GM21619 (cell line): Measurements from ENCODE around the gene LSM5.
A peak's percentile ranks its signal among the peaks of the same experiment; 100 is the strongest.

Source experiments
- ATAC-seq: cut with Tn5 transposase; IDR thresholded peaks from one replicate; pipeline ENCODE4 v1.9.1; 2021; ENCODE audit not compliant: unreplicated experiment

LSM5 gene

DNA sequence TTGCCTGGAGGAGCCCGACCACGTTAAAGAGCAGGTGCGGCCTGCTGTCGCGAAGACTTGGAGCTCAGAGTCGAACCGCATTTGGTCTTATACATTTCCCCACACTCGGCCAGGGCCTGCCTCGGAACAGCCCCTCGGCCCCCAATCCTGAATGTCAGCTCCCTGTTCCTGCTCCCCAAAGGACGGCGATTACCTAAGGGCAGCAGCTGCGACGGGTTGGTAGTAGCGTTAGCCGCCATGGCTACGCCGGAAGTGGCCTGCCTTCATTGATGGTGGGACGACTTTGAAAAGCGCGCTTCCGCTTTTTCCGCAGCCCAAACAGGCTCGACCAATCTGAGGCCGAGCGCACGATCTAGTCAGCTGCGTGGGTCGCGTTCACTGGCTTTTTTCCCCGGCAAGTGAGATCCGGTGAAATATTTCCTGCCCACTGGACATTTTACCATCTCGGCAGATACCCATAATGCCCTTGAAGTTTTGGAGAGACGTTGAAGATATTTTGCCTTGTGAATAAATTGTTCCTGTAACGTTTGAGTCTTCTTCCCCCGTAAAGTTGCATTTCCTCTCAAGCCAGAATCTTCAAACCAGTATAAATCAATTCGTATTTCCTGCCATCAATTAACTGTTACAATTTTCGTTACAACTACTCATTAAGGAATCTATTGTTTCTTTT is at the start of gene LSM5:
TSS of gene LSM5 (minus strand) at position 254 of the 670 bp plus-strand sequence. CDS start at position 239, 15 bp downstream.
- peak; percentile 84 for ATAC-seq

DNA sequence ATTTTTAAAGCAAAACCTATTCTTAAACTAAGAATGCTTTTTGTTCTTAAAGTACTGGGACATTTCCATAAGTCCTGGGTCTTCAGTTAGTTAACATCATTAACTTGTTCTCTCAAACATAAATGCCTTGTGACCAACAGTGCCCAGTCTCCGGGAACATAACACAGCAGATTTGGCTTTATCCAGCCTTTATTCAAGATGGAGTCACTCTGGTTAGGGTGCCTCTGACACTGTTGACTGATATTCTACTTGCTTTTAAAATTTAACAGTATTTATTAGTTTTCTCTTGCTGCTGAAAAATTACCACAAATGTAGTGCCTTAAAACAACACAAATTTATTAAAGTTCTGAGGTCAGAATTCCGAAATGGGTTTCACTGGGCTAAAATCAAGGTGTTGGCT is 49.2 kb upstream of the LSM5 start:
- ATAC-seq, result no peak

DNA sequence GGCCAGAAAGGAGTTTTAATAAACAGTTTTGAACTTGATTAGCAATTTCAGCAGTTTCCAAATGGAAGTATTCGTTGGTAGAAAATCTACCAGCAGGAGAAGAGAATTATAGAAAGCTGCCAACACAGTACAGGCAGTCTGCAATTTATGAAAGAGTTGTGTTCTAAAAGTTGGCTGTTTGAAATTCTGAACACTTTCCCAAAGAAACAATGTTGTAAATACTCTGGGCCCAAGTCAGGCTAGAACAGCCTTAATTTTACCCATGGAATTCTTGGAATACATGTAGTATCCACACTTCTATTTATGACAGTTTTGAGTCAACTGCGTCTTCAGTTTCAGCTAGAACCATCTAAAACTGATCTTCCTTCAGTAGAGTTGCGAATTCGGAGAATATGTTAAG is 47.6 kb upstream of the LSM5 start:
- no peak for ATAC-seq

DNA sequence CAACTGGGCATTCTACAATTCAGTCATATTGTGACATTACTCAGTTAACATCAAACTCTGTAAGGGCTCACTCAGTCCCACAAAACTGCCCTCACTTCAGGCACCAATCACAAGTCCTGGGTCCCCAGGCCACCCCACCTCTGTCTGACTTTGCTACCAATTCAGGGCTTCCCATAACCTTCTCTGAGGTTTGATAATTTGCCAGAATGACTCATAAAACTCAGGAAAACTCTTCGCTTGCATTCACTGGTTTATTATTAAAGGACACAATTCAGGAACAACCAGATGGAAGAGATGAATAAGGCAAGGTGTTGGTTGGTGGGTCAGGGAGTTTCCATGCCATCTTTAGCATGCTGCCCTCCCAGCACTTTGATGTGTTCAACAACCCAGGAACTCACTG is 46.4 kb upstream of the LSM5 start:
- no peak for ATAC-seq

DNA sequence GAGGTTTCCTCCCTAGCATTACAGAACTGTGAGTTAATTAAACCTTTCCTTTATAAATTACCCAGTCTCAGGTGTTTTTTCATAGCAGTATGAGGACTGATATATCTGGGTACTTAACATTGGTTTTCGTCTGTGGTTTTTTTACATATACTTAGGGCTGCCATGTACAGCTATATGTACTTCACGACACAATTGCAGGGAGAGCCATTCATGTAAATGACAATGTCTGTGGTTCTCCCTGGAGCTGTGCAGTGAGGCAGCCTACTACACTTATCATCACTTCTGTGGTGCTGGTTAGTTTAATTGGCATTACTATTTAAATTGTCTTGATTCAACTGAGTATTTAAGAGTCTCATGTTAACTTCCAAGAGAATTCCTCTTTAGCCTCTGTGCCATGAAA is 45.8 kb upstream of the LSM5 start:
- no peak for ATAC-seq

DNA sequence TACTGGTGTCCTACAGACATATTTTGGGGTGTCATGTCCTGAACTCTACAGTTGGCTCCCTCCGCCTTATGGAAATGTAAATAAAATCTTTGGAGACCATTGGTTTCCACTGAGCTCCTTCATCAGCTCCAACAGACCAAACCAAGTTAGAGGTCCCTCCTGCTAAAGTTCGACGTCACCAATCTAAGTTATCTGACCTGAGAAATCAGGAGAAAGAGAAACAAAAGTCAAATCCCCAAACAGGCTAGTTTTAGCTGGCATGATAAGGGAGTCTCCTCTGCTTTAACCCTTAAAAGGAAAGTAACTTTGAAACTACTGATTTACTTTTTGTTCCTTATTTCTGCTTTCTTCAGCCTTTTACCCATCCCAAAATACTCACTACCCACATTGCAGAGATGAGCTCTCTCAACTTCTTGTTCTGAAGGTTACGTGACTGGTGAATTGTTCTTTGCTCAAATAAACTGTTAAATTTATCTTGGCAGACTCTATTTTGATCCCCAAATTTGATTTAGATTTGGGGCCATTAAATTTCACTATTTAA is 45.1 kb upstream of the LSM5 start:
- no peak for ATAC-seq

DNA sequence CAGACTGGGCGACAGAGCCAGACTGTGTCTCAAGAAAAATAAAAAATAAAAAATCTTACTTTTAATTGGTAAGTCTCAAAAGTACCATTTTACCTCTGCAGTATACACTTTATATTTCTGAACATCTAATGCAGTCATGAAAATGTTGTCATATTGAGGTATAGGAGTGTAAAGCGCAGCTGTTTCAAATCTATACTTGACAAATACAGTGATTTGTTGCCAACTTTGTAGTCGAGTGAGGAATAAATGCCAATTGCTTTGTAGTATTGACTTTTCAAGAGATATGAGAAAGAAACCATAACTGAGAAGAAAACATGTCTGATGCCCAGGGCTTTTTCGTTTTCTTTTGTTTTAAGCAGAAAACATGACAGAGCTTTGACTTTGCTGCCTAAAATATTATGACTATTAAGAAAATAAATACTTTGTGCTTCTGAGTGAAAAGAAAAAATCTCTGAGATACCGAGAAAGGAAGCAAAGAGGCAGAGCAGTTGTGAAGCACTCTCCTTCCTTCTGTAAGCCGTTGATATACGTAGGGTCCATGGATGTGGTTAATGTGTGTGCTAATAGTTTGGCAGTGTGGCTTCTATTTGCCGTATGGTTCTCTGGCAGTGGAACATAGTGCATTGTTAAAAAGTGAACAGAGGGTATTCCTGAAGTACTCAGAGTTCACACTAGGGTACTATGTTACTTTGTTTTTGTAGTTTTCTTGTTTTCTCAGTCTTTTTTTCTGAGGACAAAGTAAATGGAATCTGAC is 43.3 kb upstream of the LSM5 start:
- no peak for ATAC-seq

DNA sequence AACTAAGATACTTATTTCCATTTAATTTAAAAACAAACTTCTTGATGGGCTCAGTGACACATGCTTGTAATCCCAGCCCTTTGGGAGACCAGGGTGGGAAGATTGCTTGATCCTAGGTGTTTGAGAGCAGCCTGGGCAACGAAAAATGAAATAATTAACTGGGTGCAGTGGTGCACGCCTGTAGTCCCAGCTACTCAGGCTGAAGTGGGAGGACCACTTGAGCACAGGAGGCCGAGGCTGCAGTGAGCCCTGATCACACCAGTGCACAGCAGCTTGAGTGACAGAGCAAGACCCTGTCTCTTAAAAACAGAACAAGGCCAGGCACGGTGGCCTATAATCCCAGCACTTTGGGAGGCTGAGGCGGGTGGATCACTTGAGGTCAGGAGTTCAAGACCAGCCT is 42.5 kb upstream of the LSM5 start:
- ATAC-seq, result no peak

DNA sequence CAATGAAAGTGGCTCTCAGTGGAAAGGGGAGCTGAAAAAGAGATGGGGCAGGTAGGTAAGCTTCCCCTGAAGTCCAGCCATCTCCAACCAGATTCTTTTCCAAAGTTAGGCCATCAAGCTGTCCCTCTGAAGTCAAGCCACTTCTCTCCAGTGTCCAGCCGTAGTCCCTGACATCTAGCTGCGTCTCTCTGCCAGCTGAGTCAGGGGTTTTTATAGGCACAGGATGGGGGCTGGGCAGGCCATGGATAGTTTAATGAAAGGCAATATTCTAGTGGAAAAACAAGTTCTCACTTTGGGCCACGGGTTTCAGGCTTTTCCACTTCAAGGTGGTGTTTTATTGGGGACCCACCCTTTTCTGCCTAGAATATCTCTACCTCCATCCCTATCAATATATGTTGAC is 41.9 kb upstream of the LSM5 start:
- ATAC-seq, result no peak

DNA sequence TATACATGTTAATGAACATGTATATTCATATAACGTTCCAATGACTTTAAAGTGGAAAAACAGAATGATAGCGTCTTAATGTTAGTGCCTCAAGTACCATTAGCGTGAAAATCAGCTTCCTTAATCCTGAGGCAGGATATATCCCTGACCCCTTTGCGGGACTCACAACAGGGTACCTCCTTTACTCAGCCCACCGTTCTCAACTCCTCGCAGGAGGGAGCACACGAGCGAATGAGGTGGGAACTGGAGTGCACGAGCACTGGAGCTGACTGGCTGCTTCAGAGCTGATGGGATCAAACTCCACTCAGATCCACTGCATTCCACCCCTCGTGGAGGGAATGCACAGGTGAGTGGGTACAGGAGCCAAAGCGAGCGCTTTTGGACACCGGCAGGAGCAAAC is 41.2 kb upstream of the LSM5 start:
- ATAC-seq, result no peak

DNA sequence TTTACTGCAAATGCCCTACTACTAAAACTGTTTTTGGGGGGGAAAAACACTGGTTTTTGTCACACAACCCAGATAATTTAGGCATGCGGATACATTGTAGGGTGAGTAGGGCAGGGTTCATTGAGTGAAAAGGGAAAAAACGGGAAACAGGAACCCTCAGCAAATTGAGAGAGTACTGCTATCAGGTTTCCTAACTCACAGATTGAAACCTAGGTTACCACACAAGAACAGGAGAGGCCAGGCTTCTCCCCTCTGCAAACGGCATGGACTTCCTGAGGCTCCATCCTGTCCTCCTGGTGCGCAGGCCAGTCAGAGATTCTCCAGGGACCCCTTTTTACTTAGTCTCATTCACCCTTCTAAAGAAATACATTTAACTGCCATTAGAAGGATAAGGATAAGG is 35.7 kb upstream of the LSM5 start:
- ATAC-seq, result no peak

DNA sequence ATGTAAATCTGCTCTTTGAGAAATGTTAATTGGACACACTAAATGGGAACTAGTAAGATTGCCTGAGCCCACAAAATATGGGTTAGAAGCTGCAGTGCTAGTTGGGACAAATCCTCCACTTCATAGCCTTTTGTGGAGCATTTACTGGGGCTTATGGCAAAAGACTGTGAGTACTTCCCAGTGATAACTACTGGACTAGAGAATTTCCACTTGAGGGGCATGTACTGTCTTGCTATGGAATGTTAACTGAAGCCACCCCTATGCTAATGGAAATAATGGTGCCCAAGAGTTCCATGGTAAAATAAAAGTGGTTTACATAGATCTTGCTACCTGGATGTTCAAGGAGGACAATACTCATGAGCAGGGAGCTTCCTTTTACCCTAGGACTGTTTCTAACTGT is 34.5 kb upstream of the LSM5 start:
- no peak for ATAC-seq

DNA sequence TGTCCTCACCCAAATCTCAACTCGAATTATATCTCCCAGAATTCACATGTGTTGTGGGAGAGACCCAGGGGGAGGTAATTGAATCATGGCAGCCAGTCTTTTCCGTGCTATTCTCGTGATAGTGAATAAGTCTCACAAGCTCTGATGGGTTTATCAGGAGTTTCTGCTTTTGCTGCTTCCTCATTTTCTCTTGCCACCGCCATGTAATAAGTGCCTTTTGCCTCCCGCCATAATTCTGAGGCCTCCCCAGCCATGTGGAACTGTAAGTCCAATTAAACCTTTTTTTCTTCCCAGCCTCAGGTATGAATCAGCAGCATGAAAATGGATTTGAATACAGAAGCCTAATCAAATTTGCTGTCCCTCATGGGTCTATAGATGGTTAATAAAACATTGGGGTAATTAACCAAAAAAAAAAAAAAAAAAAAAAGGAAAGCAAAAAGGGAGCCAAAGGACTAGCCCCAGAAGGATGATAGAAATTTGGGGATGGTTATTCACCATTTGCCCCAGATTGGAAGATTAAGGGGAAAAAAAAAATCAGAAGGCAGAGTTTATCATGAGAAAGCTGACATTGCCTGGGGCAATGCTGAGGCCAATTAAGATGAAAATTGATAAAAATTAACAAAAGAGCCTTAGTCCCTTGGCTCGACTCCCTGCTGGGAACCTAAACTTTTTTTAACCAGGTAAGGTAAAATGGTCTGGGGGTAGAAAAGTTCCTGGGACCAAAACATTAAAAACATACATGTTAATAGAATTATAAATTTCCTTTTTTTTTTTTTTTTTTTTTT is 32.8 kb upstream of the LSM5 start:
- no peak for ATAC-seq

DNA sequence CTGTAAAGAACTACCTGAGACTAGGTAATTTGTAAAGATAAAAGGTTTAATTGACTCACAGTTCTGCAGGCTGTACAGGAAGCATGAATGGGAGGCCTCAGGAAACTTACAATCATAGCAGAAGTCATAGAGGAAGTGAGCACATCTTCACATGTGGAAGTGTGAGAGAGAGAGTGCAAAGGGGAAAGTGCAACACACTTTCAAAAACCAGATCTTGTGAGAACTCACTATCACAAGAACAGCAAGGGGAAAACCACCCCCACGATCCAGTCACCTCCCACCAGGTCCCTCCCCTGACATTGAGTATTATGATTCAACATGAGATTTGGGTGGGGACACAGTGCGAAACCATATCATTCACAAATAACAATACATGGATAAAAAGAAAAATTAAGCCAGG is 29.6 kb upstream of the LSM5 start:
- ATAC-seq, result no peak

DNA sequence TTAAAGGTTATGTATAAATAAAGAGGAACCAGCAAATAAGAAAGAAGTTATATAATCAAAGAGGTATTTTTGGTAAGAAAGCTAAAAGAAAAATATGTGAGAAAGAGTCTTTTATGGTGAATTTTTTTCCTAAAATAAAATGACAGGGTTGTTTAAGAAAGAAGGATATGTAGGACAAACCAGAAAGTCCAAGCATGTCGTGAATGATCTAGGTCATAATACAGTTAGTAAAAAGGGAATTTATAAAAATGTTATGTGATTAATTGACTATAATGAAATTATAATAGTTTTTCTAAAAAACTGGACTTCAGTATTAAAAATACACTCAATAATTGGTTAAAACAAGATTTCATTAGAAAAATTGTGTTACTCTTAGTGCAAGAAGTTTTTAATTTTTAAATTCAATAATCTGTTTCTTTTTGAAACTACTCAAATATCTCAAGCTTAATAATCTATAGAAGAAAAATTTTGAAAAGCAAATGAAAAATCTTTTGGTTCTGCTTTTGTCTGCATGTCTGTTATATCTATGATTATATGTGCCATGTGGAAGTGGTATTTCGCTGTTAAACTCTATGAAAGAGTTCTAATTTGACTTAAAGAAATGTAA is 28.5 kb upstream of the LSM5 start:
- ATAC-seq, result no peak

DNA sequence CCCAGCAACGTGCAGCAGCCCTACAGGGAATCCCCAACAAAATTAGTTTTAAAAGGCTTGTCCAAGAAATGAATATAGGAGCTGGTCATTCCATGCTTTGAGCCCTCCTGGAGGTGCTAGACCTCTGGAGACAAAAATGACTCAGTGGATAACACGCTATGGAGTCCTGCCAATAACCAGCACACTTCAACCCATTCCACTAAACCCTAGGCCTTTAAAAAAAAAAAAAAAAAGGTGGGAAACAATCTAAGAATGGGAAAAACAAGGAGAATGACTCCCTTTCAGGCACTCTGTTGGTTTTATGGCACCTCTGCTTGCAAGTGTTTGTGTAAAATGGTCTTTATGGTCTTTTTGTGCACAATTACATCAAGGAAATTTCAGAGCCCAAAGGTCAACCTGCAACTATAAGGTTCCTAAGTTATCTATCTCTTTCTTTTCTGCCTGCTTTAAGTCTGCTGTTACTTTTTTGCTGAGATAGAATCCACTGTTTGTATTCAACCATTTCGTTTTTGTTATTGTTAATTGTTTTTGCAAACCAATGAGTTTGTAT is 26.4 kb upstream of the LSM5 start:
- no peak for ATAC-seq

DNA sequence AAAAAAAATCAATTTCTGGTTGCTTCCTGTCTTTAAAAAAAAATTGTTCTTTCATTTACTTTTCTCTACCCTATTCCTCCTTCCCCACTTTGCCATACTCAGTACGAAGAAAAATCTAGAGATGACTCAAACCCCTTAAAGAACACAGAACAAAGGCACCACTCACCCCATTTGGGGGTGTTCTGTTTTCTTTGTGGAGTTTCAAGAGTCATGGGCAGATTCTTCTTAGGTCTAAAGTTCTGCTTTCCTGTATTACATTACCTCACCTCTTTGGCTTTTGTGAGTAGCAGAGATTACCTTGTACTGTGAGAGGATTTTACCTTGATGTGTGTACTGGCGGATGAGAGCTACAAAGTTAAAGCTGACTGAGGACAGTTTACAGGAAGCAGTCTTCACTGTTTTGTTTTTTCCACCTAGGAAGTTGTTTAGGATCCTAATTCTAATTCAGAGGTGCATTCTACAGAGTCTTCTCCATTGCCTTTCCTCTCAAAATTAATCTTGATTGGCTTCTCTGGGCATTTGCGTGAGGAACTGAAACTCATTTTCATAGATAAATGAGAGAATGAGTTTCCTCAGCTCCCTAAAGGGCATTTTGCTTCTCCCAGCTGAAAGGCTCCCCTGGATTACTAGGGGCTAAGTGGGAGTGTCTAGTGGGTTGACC is 25.8 kb upstream of the LSM5 start:
- ATAC-seq, result peak; percentile 79

DNA sequence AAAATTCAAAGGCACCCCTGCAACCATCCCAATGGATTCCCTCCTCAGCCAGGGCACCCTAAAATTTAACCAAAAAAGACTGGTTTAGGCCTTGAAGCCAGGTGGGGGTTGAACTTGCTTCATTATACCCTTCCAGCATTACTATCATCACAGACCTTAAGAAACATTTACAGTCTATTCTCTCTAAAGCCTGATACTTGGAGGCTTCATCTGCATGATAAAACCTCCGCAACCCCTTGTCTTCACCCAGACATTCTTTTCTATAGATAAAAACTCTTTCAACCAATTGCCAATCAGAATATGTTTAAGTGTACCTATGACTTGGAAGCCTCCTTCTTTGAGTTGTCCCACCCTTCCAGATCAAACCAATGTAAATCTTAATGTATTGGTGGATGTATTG is 23.0 kb upstream of the LSM5 start:
- ATAC-seq, result no peak

DNA sequence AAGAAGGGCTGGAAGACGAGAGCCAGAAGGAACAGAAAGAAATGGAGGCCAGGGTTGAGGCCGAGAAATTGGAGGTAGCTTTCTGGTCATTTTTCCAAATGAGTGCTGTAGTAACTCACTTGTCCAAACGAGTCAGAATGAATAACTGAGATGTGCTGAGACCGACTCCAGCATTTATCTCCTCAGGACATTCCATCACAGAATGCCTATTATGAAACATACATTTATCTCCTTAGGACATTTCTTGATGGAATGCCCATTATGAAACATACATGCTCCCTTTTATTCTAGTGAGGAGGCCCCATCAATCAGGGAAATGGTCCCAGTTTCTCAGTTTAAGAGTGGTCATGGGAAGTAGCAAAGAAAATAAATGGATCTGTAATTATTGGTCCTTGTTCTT is 21.6 kb upstream of the LSM5 start:
- ATAC-seq, result no peak

DNA sequence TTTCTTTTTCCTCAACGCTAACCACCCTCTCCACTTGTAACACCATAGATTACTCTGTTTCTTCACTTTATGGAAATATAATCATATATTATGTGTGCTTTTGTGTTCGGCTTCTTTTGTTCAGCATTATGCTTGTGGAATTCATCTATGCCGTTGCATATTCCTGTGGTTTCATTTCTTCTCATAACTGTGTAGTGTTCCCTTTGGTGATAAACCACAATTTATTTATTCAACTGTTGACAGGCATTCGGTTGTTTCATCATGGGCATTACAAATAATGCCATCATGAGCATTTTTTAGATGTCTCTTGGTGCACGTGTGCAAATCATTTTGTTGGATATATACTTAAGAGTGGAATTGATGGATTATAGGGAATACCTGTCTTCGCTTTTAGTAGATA is 17.2 kb upstream of the LSM5 start:
- ATAC-seq, result no peak
